AG10803 (cell line): ENCODE data around the gene B4GALT3.

Source experiments
- DNase-seq: peaks from one replicate; pipeline ENCODE4 v3.0.0; 2010; ENCODE audit warnings: low read depth
- H3K4me3 ChIP-seq: 2 replicates; pipeline ENCODE4 v1.5.1; 2011; ENCODE audit warnings: mild to moderate bottlenecking, low read length, control low read depth
- TF ChIP-seq, protein P1 (sequence below): conservative IDR thresholded peaks from 2 replicates; pipeline ENCODE4 v1.5.1; 2011; ENCODE audit warnings: mild to moderate bottlenecking, low read length, control low read depth, inconsistent platforms

Gene B4GALT3

DNA sequence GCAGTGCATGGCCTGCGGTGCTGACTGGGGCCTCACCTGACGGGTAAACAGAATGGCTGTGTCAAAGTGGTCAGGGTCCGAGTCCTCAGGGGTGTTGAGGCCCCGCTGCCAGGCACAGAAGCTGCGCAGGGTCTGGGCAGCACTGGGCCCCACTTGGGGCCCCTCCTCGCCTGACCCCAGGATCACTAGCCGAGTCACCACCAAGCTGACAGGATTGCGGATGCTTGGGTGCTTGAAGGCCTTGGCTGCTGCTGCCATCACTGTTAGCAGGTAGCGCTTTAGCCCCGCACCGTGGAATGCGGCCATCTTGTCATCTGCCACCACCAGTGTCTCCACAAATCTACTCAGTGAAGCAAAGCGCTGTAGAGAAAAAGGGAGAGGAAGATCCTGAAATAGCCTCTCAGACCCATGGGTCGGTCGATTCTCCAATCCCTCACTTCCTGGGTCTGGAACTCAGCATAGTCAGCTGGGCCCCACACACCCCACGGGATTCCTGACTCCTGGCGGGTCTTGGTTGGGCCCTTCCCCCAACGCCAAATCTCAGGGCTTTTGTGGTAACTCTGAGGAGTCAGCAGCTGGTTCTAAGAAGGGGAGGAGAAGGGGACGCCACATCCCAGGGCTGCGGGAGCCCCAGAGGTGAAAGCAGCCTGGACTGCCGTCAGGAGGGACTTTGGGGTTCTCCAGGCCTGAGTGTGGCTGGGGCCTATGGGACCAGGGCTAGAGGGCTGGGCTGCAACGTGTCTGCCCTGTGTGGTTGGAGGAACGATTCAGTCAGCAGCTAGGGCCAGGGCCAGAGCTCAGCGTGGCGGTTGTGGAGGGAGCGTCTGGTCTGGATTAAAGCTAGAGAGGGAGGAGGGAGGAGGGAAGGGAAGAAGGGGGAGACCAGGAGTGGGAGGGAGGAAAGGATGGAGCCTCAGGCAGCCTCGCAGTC is 19.5 kb upstream of the B4GALT3 start:
- TF ChIP-seq, protein P1, sequence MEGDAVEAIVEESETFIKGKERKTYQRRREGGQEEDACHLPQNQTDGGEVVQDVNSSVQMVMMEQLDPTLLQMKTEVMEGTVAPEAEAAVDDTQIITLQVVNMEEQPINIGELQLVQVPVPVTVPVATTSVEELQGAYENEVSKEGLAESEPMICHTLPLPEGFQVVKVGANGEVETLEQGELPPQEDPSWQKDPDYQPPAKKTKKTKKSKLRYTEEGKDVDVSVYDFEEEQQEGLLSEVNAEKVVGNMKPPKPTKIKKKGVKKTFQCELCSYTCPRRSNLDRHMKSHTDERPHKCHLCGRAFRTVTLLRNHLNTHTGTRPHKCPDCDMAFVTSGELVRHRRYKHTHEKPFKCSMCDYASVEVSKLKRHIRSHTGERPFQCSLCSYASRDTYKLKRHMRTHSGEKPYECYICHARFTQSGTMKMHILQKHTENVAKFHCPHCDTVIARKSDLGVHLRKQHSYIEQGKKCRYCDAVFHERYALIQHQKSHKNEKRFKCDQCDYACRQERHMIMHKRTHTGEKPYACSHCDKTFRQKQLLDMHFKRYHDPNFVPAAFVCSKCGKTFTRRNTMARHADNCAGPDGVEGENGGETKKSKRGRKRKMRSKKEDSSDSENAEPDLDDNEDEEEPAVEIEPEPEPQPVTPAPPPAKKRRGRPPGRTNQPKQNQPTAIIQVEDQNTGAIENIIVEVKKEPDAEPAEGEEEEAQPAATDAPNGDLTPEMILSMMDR = no peak
- peak; percentile 94 for DNase-seq
- H3K4me3 ChIP-seq = peak overlapping the region; percentile 70

DNA sequence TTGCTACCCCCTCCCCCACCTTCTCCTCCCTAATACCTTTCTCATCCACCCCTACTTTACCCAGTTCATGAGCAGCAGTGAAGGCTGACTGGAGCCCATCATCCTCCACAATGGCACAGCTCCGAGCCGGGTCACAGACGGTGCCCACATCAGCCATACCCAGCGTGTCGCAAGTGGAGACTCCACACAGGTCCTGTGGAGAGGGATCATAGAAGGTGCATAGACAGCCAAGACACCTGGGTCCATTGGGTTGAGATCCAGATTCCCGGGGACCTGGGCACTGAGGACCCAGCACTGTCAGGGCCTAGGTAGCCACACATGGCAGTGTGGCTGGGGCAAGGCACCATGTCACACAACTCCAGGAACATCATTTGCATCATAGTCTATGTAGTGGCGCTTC is 18.8 kb upstream of the B4GALT3 start:
- no peak overlapping the region; the same call in 1 of the 2 replicates for H3K4me3 ChIP-seq
- TF ChIP-seq, protein P1 = no peak
- DNase-seq = no peak

DNA sequence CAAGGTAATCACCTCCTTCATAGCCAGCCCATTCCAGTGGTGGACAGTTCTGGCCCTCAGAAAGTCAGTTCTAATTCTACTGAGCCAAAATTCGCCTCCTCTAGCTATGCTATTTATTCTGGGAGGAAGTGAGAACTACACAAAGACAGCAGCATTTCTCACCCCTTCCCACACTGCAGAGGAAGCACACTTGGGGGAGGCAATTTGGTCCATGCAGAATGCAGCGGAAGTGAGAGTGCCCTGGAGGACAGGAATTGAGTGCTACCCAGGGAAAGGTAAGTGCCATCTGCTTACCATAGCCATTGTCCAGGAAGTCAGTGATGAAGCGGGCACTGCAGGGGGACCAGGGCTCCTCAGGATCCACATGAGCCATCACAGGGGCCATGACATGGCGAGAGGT is 17.9 kb upstream of the B4GALT3 start:
- DNase-seq = no peak
- TF ChIP-seq, protein P1 = no peak

DNA sequence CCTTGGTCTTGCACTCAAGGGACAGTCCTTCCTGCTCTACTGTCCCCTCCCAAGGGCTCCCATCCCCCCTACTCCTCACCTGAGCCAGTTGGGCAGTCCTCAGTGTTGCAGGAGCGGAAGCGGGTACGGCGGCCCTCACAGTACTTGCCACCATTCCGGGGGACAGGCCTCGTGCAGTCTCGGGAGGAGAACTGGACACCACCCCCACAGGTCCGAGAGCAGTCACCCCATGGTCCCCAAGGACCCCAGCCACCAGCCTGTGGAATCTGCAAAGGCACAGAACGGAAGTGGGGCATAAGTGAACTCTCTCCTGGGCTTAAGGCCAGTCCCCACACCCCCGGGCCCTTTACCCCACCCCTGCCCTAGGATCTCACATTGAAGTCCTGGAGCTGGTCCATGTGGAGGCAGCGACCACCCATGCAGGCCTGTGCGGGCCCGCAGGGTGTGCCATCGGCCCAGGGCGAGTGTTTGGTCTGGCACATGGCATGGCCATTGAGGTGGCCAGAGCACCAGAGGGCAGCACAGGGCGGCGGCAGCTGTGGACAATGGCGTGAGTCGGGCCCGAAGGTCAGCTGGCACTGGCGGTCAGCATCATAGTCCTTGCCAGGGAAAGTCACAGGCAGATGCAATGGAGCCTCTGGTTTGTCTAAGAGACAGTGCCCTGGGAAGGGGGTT is 16.4 kb upstream of the B4GALT3 start:
- DNase-seq = no peak
- H3K4me3 ChIP-seq = no peak overlapping the region
- TF ChIP-seq, protein P1 = no peak

More for the DNA sequence above, 17.9 kb upstream of the B4GALT3 start:
- no peak overlapping the region for H3K4me3 ChIP-seq

DNA sequence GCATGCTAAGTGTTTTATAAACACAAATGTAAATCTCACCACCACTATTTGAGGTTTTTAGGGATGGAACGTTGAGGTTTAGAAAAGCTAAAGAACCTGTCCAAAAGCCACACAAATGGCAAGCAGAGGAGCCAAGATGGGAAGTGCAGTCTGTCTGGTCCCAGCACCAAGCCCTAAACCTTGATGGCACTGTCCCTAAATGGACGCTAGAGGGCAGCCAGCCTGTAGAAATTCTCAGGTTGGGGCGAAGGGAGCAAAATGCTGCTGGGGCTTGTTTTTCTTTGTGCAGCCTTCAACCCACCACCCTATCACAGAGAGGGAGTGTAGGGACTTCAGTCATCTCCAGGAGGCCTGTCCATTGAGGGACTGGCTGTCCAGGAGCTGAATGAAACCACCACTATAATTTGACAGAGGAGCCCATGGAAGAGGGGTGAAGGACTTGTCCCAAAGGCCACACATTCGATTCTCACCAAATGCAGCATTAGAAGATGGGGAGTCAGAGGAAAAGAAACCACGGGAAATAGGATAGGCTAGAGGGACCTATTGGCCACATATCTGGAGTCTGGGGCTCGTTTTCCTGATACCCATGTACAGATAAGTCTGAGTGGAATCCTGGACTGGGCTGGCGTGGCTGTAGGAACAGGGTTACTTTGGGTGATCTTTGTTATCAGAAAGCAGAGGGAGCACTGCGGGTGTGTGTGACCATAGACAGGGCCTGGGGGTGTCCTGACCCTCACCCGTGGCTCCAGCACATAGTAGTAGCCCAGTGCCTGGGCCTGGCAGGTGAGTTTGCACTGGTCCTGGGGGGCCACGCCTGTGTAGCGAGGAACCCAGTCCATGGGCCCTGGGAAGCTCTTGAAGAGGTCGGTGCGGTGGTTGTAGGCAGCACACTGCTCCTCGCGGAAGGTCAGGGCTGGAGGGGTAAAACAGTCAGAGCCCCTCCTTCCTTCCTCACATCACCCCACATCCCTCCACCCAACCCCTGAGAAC is 15.5 kb upstream of the B4GALT3 start:
- no peak overlapping the region for H3K4me3 ChIP-seq
- TF ChIP-seq, protein P1 = peak; percentile 92
- peak; percentile 69 for DNase-seq

DNA sequence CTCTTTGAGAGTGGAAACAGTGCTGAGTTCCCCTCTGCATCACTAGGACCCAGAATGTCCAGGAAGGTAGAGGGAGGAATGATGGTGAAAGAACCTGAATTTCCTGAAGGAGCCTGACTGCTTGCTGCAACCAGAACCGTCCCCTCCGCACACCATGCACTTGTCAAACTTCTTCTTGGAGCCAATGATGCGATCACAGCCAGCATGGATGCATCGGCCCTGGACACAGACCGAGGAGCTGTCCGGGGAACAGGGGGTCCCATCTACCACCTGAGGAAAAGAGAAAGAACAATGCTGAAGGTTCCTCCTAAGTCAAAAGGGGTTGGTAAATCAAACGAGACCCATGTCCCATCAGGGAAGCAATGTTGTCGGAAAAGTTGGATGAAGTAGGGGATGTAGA is 14.7 kb upstream of the B4GALT3 start:
- TF ChIP-seq, protein P1 = no peak
- H3K4me3 ChIP-seq = no peak overlapping the region

More for the DNA sequence above, 14.7 kb upstream of the B4GALT3 start:
- no peak for DNase-seq
